Globus pallidus (tissue), 1 donor: ENCODE results near the gene MRPL40.
A peak's percentile ranks its signal among the peaks of the same experiment; 100 is the strongest.
"Not testable (repeated sequence)": the region's sequence is repeated elsewhere in the genome, so short reads cannot be mapped to it uniquely, and the experiment has no call there.

Experiments
- DNase-seq: peaks from one replicate; pipeline ENCODE4 v3.0.0-alpha.2; 2015; ENCODE audit warnings: low spot score

MRPL40 gene

DNA sequence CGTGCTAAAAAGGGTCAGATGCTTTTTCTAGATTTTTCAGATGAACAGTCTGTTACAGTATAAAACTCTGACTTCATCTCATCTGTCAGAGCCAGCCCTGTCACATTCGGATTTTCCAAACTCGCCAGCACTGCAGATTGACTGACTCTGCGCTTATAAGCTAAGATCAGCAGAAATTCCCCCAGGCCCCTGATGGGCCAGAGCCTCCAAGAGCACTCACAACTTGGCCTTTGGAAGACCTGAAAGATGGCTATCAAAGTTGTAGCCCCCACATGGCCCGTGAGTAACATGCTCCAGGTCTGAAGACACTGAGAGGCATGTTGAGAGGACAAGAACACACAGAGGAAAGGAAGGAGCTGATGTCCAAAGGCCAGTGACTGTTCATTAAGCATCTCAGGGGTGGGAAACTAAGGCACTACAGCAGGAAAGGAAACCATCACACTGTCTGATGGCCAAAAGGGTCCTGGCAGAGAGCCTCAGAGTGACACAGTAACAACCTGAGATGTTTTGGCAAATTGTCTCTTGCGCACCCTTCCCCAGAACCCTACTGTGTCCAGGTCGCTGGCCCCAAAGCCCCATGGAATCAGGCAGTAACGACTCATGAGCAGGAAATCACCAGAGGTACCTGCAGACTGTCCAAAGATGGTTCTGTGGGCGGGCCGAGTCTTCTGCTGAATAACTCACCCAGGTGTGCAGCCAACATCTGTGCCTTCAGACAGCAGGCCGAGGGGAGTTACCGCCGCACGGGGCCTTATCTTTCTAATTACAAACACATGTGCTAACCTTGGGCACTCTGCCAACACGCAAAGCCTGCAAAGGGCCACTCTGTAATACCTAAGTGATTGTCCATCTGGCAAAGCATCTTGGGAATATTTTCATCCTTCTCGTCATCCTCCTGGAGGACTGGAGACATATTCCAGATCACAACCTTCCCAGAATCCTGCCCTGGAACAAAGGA, 24.4 kb upstream of the MRPL40 start:
- no peak for DNase-seq

DNA sequence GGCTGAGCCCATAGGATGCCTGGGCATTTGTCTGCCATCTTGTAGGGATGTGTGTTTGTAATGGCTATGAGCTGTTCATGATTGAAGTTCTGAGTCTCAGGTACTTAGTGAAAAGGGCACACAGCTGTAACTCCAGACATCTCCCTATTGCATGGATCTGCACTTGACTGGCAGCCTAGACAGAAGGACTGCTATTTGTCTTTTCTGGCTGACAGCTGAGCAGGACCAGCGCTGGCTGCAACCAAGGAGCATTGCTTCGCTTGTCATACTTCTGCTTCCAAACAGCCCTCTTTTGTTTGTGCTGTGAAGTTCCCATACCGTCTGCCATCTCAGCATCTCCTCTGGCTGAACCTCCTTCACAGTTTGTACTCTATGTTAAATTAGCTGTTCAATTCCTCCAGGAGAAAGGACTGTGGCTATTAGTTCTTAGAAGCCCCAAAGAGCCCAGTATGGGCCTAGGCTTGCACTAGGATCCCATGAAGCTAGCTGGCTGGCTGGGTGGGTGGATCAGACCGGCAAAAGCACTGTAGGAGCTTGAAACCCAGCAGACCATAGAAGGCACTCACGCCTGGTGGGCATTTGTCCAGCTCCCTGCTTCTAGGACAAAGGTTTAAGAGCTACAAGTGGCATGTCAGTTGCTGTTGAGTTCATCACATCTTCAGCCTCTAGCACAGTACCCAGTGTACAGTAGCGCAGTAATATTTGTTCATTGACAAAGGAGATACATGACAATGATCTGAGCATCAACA, 21.2 kb upstream of the MRPL40 start:
- no peak for DNase-seq

DNA sequence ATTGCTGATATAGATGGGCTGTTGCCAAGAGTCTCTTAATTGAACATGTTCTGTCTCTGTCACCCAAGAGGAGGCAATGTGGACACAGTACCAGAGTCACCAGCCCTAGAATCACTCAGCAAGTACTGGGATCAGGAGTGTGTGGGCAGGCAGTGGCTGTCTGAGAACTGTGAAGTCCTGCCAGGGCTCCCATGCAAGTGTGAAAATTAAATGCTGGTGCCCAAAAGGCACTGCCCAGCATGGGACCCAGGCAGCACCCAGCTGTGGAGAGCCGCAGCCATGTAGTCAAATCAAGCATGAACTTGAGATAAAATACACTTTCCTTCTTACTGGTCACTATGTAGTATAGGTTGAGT, 20.7 kb upstream of the MRPL40 start:
- DNase-seq: no peak

DNA sequence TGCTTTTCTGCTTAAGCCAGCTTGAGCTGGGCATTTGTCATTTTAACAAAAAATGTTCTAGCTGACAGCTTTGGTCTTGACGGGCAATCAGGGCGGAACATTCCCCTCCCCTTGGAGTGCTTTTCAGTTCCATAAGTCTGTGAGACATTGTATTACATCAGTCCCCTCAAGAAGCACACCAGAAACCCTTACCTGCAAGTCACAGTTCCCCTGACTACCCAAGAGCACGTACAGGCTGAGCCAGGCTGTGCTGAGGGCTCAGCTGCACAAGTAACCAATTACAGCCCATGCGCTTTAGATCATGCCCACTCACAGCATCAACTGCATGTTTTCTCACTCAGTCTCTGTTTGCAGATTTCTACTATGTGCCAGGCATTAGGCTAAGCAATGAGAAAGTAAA, 19.9 kb upstream of the MRPL40 start:
- DNase-seq: no peak

DNA sequence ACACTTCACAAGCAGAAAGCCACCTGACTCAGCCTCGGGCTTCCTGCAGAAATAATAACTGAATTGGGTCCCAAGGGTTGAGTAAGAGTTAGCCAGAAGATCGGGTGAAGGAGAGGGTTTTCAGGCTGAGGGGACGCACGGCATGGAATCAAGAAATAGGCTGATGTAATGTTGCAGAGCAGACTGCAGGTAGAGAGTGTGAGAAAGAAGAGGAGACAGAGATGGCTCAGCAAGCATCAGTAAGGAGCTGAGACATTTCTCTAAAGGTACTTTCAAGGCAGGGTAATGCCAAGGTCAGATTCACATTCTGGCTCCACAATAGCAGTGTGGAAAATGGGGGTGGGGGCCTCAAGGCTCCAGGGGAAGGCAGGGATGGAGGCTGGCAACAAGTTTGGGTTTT, 19.4 kb upstream of the MRPL40 start:
- DNase-seq: no peak

DNA sequence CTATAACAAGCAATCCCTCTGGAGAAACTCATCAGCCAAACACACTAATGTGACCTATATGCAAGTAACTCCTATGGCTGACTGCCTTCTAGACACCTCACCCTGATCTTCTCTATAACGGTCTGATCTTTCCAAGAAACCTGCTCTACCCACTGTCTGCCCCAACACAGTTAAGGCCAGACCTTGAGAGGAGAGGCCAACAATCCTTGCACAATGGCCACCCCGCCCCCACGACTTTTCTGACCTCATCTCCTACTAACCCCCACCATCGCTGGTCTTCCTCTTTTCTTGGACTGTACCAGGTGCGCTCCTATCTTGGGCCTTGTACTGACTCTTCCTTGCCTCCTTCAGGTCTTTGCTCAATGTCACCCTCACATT, 13.3 kb upstream of the MRPL40 start:
- DNase-seq: no peak

DNA sequence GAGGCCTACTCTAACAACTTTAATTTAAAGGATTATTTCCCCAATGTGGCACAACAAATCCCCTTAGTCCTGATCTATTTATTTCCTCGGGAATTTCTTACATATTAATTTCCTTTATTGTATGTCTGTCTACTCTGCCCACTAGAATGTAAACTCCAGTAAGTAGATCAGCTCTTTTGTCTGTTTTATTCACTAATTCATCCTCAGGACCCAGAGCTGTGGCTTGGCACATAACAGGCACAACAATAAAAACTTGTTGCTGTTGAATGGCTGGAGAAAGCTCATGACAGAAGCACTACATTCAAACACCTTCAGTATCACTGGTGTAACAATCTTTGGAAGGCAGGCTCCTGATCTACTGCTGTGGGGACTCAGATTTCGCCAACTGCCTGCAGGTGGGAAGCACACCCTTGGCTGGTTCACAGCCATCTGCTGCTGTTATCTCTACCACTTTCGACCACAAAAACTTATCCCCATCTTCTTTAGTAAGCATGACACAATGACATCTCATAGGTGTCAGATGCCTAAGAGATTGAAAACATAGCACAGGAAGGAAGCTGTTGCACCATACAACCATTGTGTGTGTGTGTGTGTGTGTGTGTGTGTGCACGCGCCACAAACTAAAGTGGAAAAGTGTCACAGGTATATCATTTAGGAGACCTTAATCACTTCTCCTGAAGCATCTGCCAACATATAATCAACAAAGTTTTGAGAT, 12.7 kb upstream of the MRPL40 start:
- no peak for DNase-seq

DNA sequence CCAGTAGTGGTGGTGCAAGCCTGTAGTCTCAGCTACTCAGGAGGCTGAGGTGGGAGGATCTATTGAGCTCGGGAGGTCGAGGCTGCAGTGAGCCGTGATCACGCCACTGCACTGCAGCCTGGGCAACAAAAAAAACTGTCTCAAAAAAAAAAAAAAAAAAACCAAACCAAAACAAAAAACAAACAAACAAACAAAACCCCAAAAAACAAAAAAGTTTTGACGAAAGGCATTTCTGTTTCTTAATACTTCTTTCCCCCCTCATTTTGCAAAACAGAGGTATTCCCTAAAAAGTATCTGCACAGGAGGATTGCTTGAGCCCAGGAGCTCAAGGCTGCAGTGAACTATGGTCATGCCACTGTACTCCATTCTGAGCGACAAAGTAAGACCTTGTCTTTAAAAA, 12.0 kb upstream of the MRPL40 start:
- no peak for DNase-seq

DNA sequence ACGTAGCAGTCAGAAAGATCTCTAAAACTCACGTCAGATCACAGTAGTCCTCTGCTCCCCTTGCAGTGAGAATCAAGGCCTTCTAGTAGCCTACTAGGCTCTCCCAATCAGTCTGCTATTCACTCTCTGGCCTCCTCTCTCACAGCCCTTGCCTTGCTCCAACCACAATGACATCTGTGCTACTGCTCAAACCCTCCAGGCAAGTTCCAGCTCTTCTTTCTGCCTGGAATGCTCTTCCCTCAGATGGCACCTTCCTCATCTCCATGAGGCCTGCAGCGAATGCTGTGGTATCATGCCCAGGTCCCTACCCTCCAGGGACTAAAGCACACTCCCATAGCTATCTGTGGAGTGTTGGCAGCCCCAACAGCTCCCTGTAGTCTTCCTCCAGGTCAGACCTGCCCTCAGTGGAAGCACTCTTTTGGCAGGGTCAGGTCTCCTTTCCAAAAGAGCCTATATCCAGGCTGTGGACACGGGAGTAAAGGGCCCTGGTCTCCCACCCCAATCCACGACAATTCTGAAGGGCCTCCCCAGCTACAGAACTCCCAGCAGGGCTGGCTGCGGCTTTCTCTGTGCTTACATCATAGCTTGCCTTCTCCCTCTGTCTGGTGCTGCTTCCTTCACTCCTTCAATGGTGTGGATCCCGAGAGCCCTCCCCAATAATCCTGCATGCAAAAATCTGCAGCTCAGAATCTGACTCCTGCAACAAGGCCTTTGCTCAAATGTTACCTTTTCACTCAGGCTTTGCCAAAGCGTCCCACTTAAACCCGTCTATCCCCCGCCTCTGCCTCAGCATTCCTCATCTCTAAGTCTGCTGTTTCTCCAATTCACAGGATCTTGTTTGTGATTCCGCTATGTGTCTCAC, 9.7 kb upstream of the MRPL40 start:
- DNase-seq: no peak

DNA sequence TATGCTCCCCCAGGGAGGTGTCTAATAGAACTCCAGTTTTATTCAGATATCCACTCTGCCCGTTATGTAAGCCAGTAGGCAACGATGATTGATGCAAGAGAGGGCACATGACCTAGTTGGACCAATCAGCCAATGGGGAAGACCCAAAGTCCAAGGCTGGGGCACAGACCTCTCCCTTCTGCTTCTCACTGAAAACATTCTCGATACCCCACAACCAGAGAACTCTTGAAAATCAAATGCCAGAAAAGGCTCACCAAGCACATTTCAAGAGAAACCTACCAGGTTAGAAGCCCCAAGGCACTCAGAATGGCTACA, 8.2 kb upstream of the MRPL40 start:
- no peak for DNase-seq

DNA sequence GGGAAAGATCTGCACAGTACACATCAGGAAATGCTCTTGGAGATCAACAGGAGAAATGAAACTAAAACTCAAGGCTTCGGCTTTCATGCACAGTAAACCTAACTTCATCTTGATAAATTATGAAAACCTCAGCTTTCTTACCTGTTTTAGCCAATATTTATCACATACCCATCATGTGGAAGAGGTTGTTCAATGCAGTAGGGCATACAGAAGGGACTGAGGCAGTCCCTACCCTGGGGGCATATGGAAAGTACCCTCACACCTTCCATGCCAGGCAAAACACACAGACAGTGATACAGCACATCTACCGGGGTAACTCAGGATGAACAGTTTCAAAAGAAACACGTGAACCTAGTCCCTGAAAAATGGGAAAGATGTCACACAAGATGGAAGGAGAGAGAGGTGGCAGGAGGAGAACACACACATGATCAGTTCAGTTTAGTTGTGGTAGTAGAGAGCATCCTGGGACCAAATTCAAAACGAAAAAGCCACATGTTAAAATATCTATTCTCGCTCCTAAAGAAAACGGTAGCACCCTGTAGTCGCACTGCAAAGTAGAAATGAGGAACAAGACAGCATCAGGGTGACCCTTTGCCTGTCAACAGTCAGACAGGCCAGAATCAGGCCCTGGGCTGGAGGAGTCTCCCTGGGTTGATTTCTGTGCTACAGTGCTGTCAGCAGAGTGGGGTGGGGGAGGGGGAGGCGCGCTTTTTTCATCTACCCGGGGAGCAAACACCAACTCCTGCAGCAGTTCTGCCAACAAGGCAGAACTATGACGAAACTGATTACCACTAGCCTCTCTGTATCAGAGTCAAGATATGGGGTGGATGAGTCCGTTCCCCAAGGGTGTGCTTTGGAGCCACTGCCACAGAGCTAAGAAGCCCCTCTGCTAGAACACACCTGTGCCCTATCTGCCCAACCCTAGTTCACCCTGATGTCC, 2.1 kb upstream of the MRPL40 start:
- DNase-seq: no peak

DNA sequence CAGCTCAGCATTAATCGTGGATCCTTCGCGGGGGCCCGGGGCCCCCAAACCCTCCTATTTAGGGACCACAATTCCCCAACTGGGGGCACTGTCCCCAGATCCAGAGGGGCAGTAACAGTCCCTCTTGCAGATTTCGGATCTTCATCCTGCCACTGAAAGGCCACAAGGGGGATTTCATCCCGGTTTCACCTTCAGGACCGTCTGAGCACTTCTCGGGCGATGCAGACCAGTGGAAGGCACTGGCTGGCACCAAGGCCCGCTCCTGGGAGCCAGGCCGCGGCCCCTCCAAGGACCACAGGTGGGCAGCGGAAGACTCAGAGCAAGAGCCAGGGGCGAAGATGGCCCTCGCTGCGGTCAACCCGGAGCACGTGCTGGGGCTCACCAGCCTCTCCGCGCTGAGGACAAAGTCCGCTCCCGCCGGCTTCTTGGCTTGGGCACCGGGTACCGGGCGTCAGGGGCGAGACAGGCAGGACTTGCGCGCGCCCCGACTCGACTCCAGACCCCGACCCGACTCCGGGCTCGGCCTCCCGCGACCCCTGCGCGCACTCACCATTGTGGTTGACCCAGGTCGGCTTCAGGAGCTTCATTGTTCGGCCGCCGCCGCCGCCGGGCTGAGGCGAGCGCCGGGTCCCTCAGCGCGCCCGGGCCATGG, 1.3 kb upstream of the MRPL40 start:
- no peak for DNase-seq

DNA sequence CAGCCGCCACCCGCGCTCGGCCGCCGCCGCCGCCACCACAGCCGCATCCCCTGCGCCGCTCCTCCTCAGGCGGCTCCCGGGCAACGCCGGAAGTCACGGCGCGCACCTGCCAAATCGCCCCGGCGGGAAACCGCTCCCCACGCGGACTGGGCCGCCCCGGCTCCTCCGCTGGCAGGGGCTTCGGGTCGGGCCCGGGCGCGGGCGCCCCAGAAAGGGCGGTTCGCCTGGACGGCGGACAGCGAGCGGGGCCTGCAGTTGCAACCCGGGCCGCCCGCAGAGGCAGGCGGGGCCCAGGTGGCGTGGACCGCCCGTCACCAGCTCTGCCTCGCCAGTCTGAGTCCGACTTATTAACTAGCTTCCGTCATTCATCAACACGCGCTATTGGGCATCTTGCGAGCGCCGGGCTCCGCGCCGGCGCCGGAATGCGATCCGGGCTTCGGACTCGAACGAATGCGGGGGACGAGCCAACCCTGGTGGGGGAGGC, 654 bp upstream of the MRPL40 start, which contains the start of gene HIRA:
Gene HIRA, minus strand, starts transcription at position 85 of the 484 bp plus-strand sequence. CDS start 257 bp downstream, outside the sequence.
- DNase-seq: peak; percentile 71

DNA sequence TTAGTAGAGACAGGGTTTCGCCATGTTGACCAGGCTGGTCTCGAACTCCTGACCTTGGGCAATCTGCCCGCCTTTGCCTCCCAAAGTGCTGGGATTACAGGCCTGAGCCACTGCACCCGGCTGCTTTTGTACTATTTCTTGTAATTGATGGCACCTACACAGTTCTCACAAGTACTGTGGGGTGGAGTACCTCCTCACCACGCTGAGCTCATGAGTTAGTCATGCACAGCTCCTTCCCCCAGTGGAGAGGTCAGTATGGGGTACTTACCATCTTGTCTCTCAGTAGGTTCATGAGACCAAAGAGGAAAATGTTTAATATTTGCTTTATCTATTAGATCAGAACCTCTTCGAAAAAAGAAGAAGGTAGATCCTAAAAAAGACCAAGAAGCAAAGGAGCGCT, 2.1 kb downstream of the MRPL40 start:
- no peak for DNase-seq

DNA sequence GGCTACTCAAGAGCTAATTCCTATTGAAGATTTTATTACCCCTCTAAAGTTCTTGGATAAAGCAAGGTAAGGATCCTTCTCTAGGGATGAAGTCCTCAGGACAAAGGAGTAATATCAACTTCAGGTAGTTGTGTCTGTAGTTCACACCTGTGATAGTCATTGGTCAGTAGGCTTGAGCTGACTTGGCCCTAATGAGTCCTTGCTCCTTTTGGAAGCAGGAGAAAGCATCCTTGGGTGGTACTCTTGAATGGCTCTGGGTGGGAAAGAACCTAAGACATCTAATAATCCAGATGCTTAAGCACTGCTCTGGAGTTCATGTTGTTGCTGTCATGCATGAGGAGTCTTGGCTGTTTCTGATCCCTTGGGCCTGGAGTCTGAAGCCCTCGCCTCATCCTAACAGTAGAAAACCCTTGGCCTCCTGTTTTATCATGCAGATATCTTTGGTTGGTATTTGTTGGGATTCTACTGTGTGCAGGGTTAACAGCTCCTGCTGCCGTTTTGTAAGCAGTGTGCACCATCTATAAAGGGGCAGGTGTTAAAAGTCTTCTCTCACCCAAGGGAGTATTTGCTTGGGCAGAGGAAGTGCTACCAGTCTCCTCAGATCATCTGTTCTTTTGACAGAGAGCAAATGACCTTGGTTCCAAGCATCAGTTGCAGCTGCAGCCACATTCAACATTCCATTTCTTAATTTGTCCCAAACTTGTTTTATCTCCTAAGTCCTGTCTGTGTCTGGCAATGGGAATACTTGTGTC, 2.7 kb downstream of the MRPL40 start:
- no peak for DNase-seq

DNA sequence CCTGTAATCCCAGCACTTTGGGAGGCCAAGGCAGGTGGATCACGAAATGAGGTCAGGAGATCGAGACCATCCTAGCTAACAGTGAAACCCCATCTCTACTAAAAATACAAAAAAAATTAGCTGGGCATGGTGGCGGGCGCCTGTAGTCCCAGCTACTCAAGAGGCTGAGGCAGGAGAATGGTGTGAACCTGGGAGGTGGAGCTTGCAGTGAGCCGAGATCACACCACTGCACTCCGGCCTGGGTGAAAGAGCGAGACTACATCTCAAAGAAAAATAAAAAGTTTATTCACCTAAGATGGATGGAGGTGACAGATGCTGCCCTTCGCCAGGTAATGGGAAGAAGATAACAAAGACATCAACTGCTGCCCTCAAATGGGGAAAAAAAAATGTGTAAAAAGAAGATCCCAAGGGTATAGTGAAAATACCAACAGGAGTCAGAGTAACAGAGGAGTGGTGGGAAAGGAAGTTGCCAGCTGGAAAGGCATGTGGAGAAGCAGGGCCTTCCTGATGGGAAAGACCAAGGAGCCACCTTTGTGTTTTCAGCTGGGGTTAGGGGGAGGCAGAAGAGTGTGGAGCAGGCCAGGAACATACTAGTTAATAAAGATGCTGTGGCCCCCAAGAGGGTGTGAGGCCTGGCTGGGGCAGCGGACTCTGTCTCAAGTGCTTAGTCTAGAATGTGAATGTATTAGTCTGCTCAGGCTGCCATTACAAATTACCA, 4.3 kb downstream of the MRPL40 start:
- DNase-seq: not testable (repeated sequence)

DNA sequence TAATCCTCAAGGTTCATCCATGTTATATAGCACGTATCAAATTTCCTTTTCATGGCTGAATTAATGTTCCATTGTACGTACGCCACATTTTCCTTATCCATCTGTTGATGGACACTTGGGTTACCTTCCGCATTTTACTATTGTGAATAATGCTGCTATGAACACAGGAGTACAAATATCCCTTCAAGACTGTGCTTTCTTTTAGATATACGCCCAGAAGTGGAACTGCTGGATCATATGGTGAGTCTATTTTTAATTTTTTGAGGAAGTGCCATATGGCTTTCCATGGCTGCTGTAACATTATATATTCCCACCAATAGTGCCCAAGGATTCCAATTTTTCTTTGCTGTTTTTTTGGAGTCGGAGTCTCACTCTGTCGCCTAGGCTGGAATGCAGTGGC, 6.0 kb downstream of the MRPL40 start:
- no peak for DNase-seq

DNA sequence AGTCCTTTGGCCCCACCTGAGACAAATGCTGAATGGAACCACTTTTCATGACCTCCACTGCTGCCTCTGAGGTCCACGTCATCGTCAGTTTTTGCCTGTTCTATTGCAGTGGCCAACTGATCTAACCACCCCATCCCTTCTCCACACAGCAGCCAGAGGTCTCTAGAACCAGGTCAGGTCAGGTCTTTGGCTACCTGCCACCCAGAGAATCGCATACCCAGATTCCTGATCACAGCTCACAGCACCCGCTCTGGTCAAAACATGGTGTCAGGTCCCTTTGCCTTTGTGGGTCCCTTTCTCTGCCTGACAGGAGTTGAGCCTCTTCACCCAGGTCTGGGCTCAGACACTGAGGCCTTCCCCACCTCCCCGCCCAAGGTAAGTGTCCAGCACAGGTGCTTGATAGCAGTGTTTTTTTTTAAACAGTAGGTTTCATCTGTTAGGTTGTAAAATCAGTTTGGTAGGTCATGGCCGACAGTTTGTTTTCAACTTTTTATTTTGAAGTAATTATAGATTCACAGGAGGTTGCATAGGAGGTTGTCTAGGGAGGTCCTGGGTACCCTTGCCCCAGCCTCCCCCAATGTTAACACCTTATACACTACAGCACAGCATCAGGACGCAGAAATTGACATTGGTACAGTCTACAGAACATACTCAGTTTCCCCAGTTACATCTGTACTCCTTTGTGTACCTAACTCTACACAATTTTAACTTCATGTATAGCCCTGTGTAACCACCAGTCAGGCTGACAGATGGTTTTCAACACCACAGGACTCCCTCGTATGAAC, 8.3 kb downstream of the MRPL40 start:
- no peak for DNase-seq
